ENCODE results near the gene PLCXD1.
A peak's percentile ranks its signal among the peaks of the same experiment; 100 is the strongest.

PLCXD1 gene

GRCh38 chrX:330726-331150 lies 49.6 kb downstream of the PLCXD1 start:
- DNase-seq (ENCODE audit: low read depth), result no peak
- no peak overlapping the region for H3K4me3 ChIP-seq (ENCODE audit: control insufficient read depth, low read depth, low read length)
- TF ChIP-seq CTCF (conservative IDR thresholded peaks at IDR 0.05; ENCODE audit: control insufficient read depth, insufficient read depth, low read depth, low read length), result no peak

- no peak overlapping the region for H3K4me3 ChIP-seq (ENCODE audit: control insufficient read depth, low read depth, low read length)
- DNase-seq (ENCODE audit: low read depth), result peak; percentile 49
- no peak for TF ChIP-seq CTCF (conservative IDR thresholded peaks at IDR 0.05; ENCODE audit: control insufficient read depth, insufficient read depth, low read depth, low read length)
These were observed 50.1 kb downstream of the PLCXD1 start for GRCh38 chrX:331151-331824.

- no peak overlapping the region for H3K4me3 ChIP-seq (ENCODE audit: control insufficient read depth, low read depth, low read length)
- no peak for DNase-seq (ENCODE audit: low read depth)
- TF ChIP-seq CTCF (conservative IDR thresholded peaks at IDR 0.05; ENCODE audit: control insufficient read depth, insufficient read depth, low read depth, low read length), result no peak
These were observed 50.8 kb downstream of the PLCXD1 start for GRCh38 chrX:331825-332495.

GRCh38 chrX:332496-332860 lies 51.3 kb downstream of the PLCXD1 start:
- TF ChIP-seq CTCF (conservative IDR thresholded peaks at IDR 0.05; ENCODE audit: control insufficient read depth, insufficient read depth, low read depth, low read length), result no peak
- no peak overlapping the region for H3K4me3 ChIP-seq (ENCODE audit: control insufficient read depth, low read depth, low read length)
- DNase-seq (ENCODE audit: low read depth), result no peak

GRCh38 chrX:332916-333610 lies 51.9 kb downstream of the PLCXD1 start:
- no peak for DNase-seq (ENCODE audit: low read depth)
- H3K4me3 ChIP-seq (ENCODE audit: control insufficient read depth, low read depth, low read length), result no peak overlapping the region
- TF ChIP-seq CTCF (conservative IDR thresholded peaks at IDR 0.05; ENCODE audit: control insufficient read depth, insufficient read depth, low read depth, low read length), result no peak

- no peak overlapping the region for H3K4me3 ChIP-seq (ENCODE audit: control insufficient read depth, low read depth, low read length)
- no peak for TF ChIP-seq CTCF (conservative IDR thresholded peaks at IDR 0.05; ENCODE audit: control insufficient read depth, insufficient read depth, low read depth, low read length)
- DNase-seq (ENCODE audit: low read depth), result no peak
These were observed 52.6 kb downstream of the PLCXD1 start for GRCh38 chrX:333611-334311.

Measured in fibroblast of mammary gland (primary cell).